GM21619 (cell line): ENCODE measurements around the gene KIF13A.
"Not testable (repeated sequence)": the region's sequence is repeated elsewhere in the genome, so short reads cannot be mapped to it uniquely, and the experiment has no call there.

Experiments used
- ATAC-seq: cut with Tn5 transposase; IDR thresholded peaks from one replicate; pipeline ENCODE4 v1.9.1; 2021; ENCODE audit not compliant: unreplicated experiment

KIF13A gene

GRCh38 chr6:17812311-17812710, 175.1 kb downstream of the KIF13A start:
- ATAC-seq = no peak

GRCh38 chr6:17808609-17809008, 178.8 kb downstream of the KIF13A start:
- no peak for ATAC-seq

- not testable (repeated sequence) for ATAC-seq
Observed at GRCh38 chr6:17807431-17807830, 180.0 kb downstream of the KIF13A start.

GRCh38 chr6:17803409-17803808, 184.0 kb downstream of the KIF13A start:
- no peak for ATAC-seq

- no peak for ATAC-seq
Observed at GRCh38 chr6:17798477-17799154, 188.8 kb downstream of the KIF13A start.

GRCh38 chr6:17790489-17790888, 196.9 kb downstream of the KIF13A start:
- no peak for ATAC-seq

GRCh38 chr6:17785094-17785787, 202.2 kb downstream of the KIF13A start:
- ATAC-seq = no peak

- ATAC-seq = no peak
Observed at GRCh38 chr6:17780061-17780460, 207.4 kb downstream of the KIF13A start.

GRCh38 chr6:17771609-17772008, 215.8 kb downstream of the KIF13A start:
- no peak for ATAC-seq

- no peak for ATAC-seq
Observed at GRCh38 chr6:17768881-17769280, 218.6 kb downstream of the KIF13A start.

GRCh38 chr6:17768388-17768787, 219.0 kb downstream of the KIF13A start:
- no peak for ATAC-seq

GRCh38 chr6:17762651-17763050, 224.8 kb downstream of the KIF13A start:
- ATAC-seq = no peak

GRCh38 chr6:17758119-17758518, 229.3 kb downstream of the KIF13A start:
- ATAC-seq = no peak

- no peak for ATAC-seq
Observed at GRCh38 chr6:17754254-17754653, 233.2 kb downstream of the KIF13A start.

GRCh38 chr6:17745324-17745723, 242.1 kb downstream of the KIF13A start:
- not testable (repeated sequence) for ATAC-seq

GRCh38 chr6:17744757-17745308, 242.6 kb downstream of the KIF13A start:
- ATAC-seq = not testable (repeated sequence)

- ATAC-seq = no peak
Observed at GRCh38 chr6:17744019-17744756, 243.2 kb downstream of the KIF13A start.

GRCh38 chr6:17741507-17741906, 245.9 kb downstream of the KIF13A start:
- ATAC-seq = no peak

- ATAC-seq = no peak
Observed at GRCh38 chr6:17740559-17741220, 246.7 kb downstream of the KIF13A start.

- ATAC-seq = no peak
Observed at GRCh38 chr6:17737704-17738252, 249.7 kb downstream of the KIF13A start.

GRCh38 chr6:17735311-17735710, 252.1 kb downstream of the KIF13A start:
- ATAC-seq = not testable (repeated sequence)
